ENCODE data around the gene APOBEC3H.

Gene APOBEC3H

GRCh38 chr22:39128508-39128907 lies 31.5 kb downstream of the APOBEC3H start:
- peaks cover 3% of the 10 kb centered on the region for H3K27me3 ChIP-seq (ENCODE audit: insufficient read depth, low read length)
- H3K4me1 ChIP-seq (ENCODE audit: insufficient read depth, low read length), result peaks cover 38% of the 10 kb centered on the region
- H3K4me3 ChIP-seq (ENCODE audit: low read length), result no peak overlapping the region
- no peaks in the 10 kb centered on the region for H3K36me3 ChIP-seq (ENCODE audit: insufficient read depth, low read length)
- no peak overlapping the region for H2AFZ ChIP-seq (ENCODE audit: low read depth, low read length)
- no peaks in the 10 kb centered on the region for H3K9me3 ChIP-seq (ENCODE audit: low read length)

- Histone ChIP-seq H3K4me3 (ENCODE audit: low read length) (no peak overlapping the region), H3K9me3 (ENCODE audit: low read length) (no peaks in the 10 kb centered on the region), H3K36me3 (ENCODE audit: insufficient read depth, low read length) (no peaks in the 10 kb centered on the region), H2AFZ (ENCODE audit: low read depth, low read length) (no peak overlapping the region), H3K27me3 (ENCODE audit: insufficient read depth, low read length) (peaks cover 3% of the 10 kb centered on the region), H3K4me1 (ENCODE audit: insufficient read depth, low read length) (peaks cover 33% of the 10 kb centered on the region)
These were observed 32.0 kb downstream of the APOBEC3H start for GRCh38 chr22:39129081-39129480.

- no peaks in the 10 kb centered on the region for H3K9me3 ChIP-seq (ENCODE audit: low read length)
- H2AFZ ChIP-seq (ENCODE audit: low read depth, low read length), result no peak overlapping the region
- H3K4me1 ChIP-seq (ENCODE audit: insufficient read depth, low read length), result peaks cover 30% of the 10 kb centered on the region
- H3K4me3 ChIP-seq (ENCODE audit: low read length), result no peak overlapping the region
- H3K27me3 ChIP-seq (ENCODE audit: insufficient read depth, low read length), result peaks cover 3% of the 10 kb centered on the region
- H3K36me3 ChIP-seq (ENCODE audit: insufficient read depth, low read length), result no peaks in the 10 kb centered on the region
These were observed 32.7 kb downstream of the APOBEC3H start for GRCh38 chr22:39129746-39130145.

GRCh38 chr22:39130152-39130704 lies 33.2 kb downstream of the APOBEC3H start:
- no peak overlapping the region for H2AFZ ChIP-seq (ENCODE audit: low read depth, low read length)
- H3K27me3 ChIP-seq (ENCODE audit: insufficient read depth, low read length), result peaks cover 3% of the 10 kb centered on the region
- no peak overlapping the region for H3K4me3 ChIP-seq (ENCODE audit: low read length)
- H3K36me3 ChIP-seq (ENCODE audit: insufficient read depth, low read length), result no peaks in the 10 kb centered on the region
- H3K4me1 ChIP-seq (ENCODE audit: insufficient read depth, low read length), result peaks cover 30% of the 10 kb centered on the region
- H3K9me3 ChIP-seq (ENCODE audit: low read length), result no peaks in the 10 kb centered on the region

- H3K9me3 ChIP-seq (ENCODE audit: low read length), result no peaks in the 10 kb centered on the region
- H3K4me1 ChIP-seq (ENCODE audit: insufficient read depth, low read length), result peaks cover 30% of the 10 kb centered on the region
- no peaks in the 10 kb centered on the region for H3K36me3 ChIP-seq (ENCODE audit: insufficient read depth, low read length)
- H3K27me3 ChIP-seq (ENCODE audit: insufficient read depth, low read length), result peaks cover 6% of the 10 kb centered on the region
- no peak overlapping the region for H3K4me3 ChIP-seq (ENCODE audit: low read length)
- H2AFZ ChIP-seq (ENCODE audit: low read depth, low read length), result no peak overlapping the region
These were observed 34.1 kb downstream of the APOBEC3H start for GRCh38 chr22:39130892-39131855.

GRCh38 chr22:39132281-39132680 lies 35.2 kb downstream of the APOBEC3H start:
- H3K4me1 ChIP-seq (ENCODE audit: insufficient read depth, low read length), result peaks cover 30% of the 10 kb centered on the region
- H3K4me3 ChIP-seq (ENCODE audit: low read length), result no peak overlapping the region
- peaks cover 3% of the 10 kb centered on the region for H3K27me3 ChIP-seq (ENCODE audit: insufficient read depth, low read length)
- no peaks in the 10 kb centered on the region for H3K36me3 ChIP-seq (ENCODE audit: insufficient read depth, low read length)
- H2AFZ ChIP-seq (ENCODE audit: low read depth, low read length), result no peak overlapping the region
- H3K9me3 ChIP-seq (ENCODE audit: low read length), result no peaks in the 10 kb centered on the region

- Histone ChIP-seq H3K36me3 (ENCODE audit: insufficient read depth, low read length) (no peaks in the 10 kb centered on the region), H3K4me1 (ENCODE audit: insufficient read depth, low read length) (peaks cover 30% of the 10 kb centered on the region), H2AFZ (ENCODE audit: low read depth, low read length) (no peak overlapping the region), H3K9me3 (ENCODE audit: low read length) (no peaks in the 10 kb centered on the region), H3K27me3 (ENCODE audit: insufficient read depth, low read length) (peaks cover 3% of the 10 kb centered on the region), H3K4me3 (ENCODE audit: low read length) (no peak overlapping the region)
These were observed 36.0 kb downstream of the APOBEC3H start for GRCh38 chr22:39132871-39133524.

- Histone ChIP-seq H3K4me3 (ENCODE audit: low read length) (no peak overlapping the region), H3K27me3 (ENCODE audit: insufficient read depth, low read length) (peaks cover 3% of the 10 kb centered on the region), H3K9me3 (ENCODE audit: low read length) (no peaks in the 10 kb centered on the region), H3K4me1 (ENCODE audit: insufficient read depth, low read length) (peaks cover 30% of the 10 kb centered on the region), H3K36me3 (ENCODE audit: insufficient read depth, low read length) (no peaks in the 10 kb centered on the region), H2AFZ (ENCODE audit: low read depth, low read length) (no peak overlapping the region)
These were observed 36.8 kb downstream of the APOBEC3H start for GRCh38 chr22:39133871-39134270.

- Histone ChIP-seq H3K36me3 (ENCODE audit: insufficient read depth, low read length) (no peaks in the 10 kb centered on the region), H2AFZ (ENCODE audit: low read depth, low read length) (no peak overlapping the region), H3K4me1 (ENCODE audit: insufficient read depth, low read length) (peaks cover 26% of the 10 kb centered on the region), H3K4me3 (ENCODE audit: low read length) (no peak overlapping the region), H3K9me3 (ENCODE audit: low read length) (no peaks in the 10 kb centered on the region), H3K27me3 (ENCODE audit: insufficient read depth, low read length) (peaks cover 3% of the 10 kb centered on the region)
These were observed 37.5 kb downstream of the APOBEC3H start for GRCh38 chr22:39134366-39135091.

GRCh38 chr22:39135092-39135896 lies 38.2 kb downstream of the APOBEC3H start:
- H3K36me3 ChIP-seq (ENCODE audit: insufficient read depth, low read length), result no peaks in the 10 kb centered on the region
- no peaks in the 10 kb centered on the region for H3K9me3 ChIP-seq (ENCODE audit: low read length)
- no peak overlapping the region for H2AFZ ChIP-seq (ENCODE audit: low read depth, low read length)
- H3K27me3 ChIP-seq (ENCODE audit: insufficient read depth, low read length), result peaks cover 3% of the 10 kb centered on the region
- H3K4me3 ChIP-seq (ENCODE audit: low read length), result no peak overlapping the region
- peaks cover 18% of the 10 kb centered on the region for H3K4me1 ChIP-seq (ENCODE audit: insufficient read depth, low read length)

GRCh38 chr22:39136317-39136716 lies 39.3 kb downstream of the APOBEC3H start:
- no peak overlapping the region for H2AFZ ChIP-seq (ENCODE audit: low read depth, low read length)
- H3K27me3 ChIP-seq (ENCODE audit: insufficient read depth, low read length), result peaks cover 3% of the 10 kb centered on the region
- H3K9me3 ChIP-seq (ENCODE audit: low read length), result no peaks in the 10 kb centered on the region
- no peaks in the 10 kb centered on the region for H3K36me3 ChIP-seq (ENCODE audit: insufficient read depth, low read length)
- no peak overlapping the region for H3K4me3 ChIP-seq (ENCODE audit: low read length)
- H3K4me1 ChIP-seq (ENCODE audit: insufficient read depth, low read length), result peaks cover 9% of the 10 kb centered on the region

- Histone ChIP-seq H3K9me3 (ENCODE audit: low read length) (no peaks in the 10 kb centered on the region), H3K27me3 (ENCODE audit: insufficient read depth, low read length) (peaks cover 5% of the 10 kb centered on the region), H3K4me3 (ENCODE audit: low read length) (no peak overlapping the region), H3K4me1 (ENCODE audit: insufficient read depth, low read length) (no peaks in the 10 kb centered on the region), H2AFZ (ENCODE audit: low read depth, low read length) (no peak overlapping the region), H3K36me3 (ENCODE audit: insufficient read depth, low read length) (no peaks in the 10 kb centered on the region)
These were observed 41.4 kb downstream of the APOBEC3H start for GRCh38 chr22:39138357-39138997.

Data from neuron (in vitro differentiated cells).